OCI-LY7 (cell line): ENCODE results near the gene TWNK. TPM values are rescaled to one million over a fixed set of nuclear protein-coding genes. Genes with fewer than 3 reads are reported as not detected.

Source experiments
- BruUV-seq: library from RNA; stranded (reverse); fragments of 400-500 nt; replicated peaks from 2 replicates; lab custom pipeline; 2021; lab: Mats Ljungman, UMichigan
- CTCF ChIA-PET: fragments of 300-600 bp; sonication (Branson Sonifier 250); formaldehyde crosslinking; loops from one replicate; lab custom pipeline; 2022; ENCODE audit warnings: antibody characterized with exemption; ENCODE audit not compliant: unreplicated experiment; lab: Charles Lee
- POLR2A ChIA-PET: fragments of 300-600 bp; sonication (Branson Sonifier 250); formaldehyde crosslinking; loops from one replicate; lab custom pipeline; 2022; ENCODE audit warnings: antibody characterized with exemption; lab: Charles Lee
- DNase-seq: peaks from one replicate; pipeline ENCODE4 v3.0.0-alpha.2; 2015; ENCODE audit warnings: low spot score
- H2AFZ ChIP-seq: fragments of 200-600 bp; sonication (generic), shearing (Covaris generic); 2 replicates; pipeline ENCODE4 v1.6.1; 2014; ENCODE audit warnings: mild to moderate bottlenecking, antibody characterized with exemption, low read length, moderate library complexity
- H3K27ac ChIP-seq: fragments of 200-600 bp; sonication (generic); 2 replicates; pipeline ENCODE4 v1.5.1; 2014; ENCODE audit warnings: mixed run types, low read depth, mild to moderate bottlenecking, moderate library complexity, low read length, inconsistent platforms; ENCODE audit not compliant: poor library complexity, severe bottlenecking
- H3K36me3 ChIP-seq: fragments of 200-600 bp; sonication (generic); 2 replicates; pipeline ENCODE4 v1.6.1; 2014; ENCODE audit warnings: mild to moderate bottlenecking, antibody characterized with exemption, low read length, moderate library complexity, mixed read lengths; ENCODE audit not compliant: insufficient read depth
- H3K4me1 ChIP-seq: fragments of 200-600 bp; sonication (generic); 2 replicates; pipeline ENCODE4 v1.5.1; 2014; ENCODE audit warnings: mild to moderate bottlenecking, low read length; ENCODE audit not compliant: insufficient read depth, poor library complexity, severe bottlenecking
- H3K4me2 ChIP-seq: fragments of 200-600 bp; sonication (generic); 2 replicates; pipeline ENCODE4 v1.6.1; 2014; ENCODE audit warnings: mild to moderate bottlenecking, low read length
- H3K4me3 ChIP-seq: fragments of 200-600 bp; sonication (generic); 2 replicates; pipeline ENCODE4 v1.5.1; 2014; ENCODE audit warnings: mild to moderate bottlenecking, low read depth, low read length; ENCODE audit not compliant: poor library complexity, severe bottlenecking
- H3K79me2 ChIP-seq: fragments of 200-600 bp; sonication (generic); 2 replicates; pipeline ENCODE4 v1.6.1; 2016; ENCODE audit warnings: low read depth, mild to moderate bottlenecking, low read length, moderate library complexity, mixed read lengths; ENCODE audit not compliant: insufficient read depth
- H3K9me2 ChIP-seq: fragments of 200-600 bp; sonication (generic); 2 replicates; pipeline ENCODE4 v1.6.1; 2016; ENCODE audit warnings: mild to moderate bottlenecking, low read length, mixed read lengths; ENCODE audit not compliant: insufficient read depth
- H3K9me3 ChIP-seq: fragments of 200-600 bp; sonication (generic); 2 replicates; pipeline ENCODE4 v1.6.1; 2014; ENCODE audit warnings: mild to moderate bottlenecking, mixed run types, low read length, mixed read lengths
- H4K20me1 ChIP-seq: fragments of 200-600 bp; sonication (generic); 2 replicates; pipeline ENCODE4 v1.6.1; 2014; ENCODE audit warnings: mild to moderate bottlenecking, antibody characterized with exemption, low read length, moderate library complexity, mixed read lengths; ENCODE audit not compliant: insufficient read depth
- EZH2phosphoT487 ChIP-seq: fragments of 200-600 bp; sonication (generic); IDR thresholded peaks from 2 replicates; pipeline ENCODE4 v1.6.1; 2018; ENCODE audit warnings: low read depth, borderline replicate concordance, mild to moderate bottlenecking, mixed run types, antibody characterized with exemption, low read length, moderate library complexity, mixed read lengths
- intact Hi-C: fragments of 100-400 bp; cut with micrococcal nuclease; formaldehyde crosslinking; loops from one replicate; pipeline ENCODE4 v1.10.0; 2022; ENCODE audit not compliant: unreplicated experiment
- total RNA-seq, 2 experiments: library from RNA; depleted of rRNA in 1 of 2; stranded (reverse); fragments of >200 nt in 1 of 2; shearing (Covaris generic) in 1 of 2; gene quantifications; 2 replicates each; pipeline ENCODE4 v1.2.3, GENCODE V29; 2014 to 2022
- TF ChIP-seq, protein P1 (sequence below): fragments of 200-600 bp; sonication (generic); conservative IDR thresholded peaks from 2 replicates; pipeline ENCODE4 v1.5.1; 2014; ENCODE audit warnings: mild to moderate bottlenecking, antibody characterized with exemption, low read length, moderate library complexity, mixed read lengths

The TWNK gene
- total RNA-seq, 2 experiments from 2014 or later, result 15.8 to 21.7 TPM

DNA sequence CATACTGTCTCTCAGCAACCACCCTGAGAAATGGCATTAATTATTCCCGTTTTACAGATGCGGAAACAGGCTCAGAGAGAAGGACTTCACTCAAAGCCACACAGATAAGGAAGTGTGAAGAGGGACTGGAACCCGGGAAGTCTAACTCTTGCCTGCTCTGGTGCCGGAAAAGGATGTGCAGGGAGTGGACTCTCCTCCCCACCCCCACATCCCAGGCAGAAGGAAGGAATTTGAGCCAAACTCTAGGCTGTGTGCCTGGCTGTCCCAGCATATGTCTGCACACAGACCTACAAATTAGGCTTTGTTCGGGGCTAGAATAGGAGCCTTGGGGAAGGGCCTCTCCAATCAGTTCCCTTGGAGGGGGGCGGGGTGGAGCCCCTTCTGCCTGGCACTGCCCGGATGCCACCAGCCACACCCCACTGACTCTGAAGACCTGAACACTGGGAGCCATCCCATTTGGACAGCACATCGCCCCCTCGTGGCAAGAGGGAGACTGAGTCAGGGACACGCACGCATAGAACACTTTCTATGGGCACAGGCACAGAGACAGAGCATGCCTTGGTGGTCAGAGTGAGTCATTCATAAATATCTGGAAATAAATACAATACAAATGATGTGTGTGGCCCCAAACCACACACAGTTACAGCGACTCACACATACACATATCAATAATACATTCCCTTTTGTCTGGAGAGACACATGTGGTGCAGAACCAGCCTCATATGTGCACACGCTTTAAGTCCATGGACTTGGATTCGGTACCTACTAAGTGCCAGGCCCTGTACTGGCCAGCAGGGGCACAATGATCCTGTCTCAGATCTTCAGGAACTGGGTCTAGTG lies 25.4 kb downstream of the TWNK start:
- no peaks in the 10 kb centered on the region for H3K9me3 ChIP-seq
- no peak overlapping the region for H2AFZ ChIP-seq
- ChIA-PET POLR2A (no interaction called here), CTCF (no interaction called here)
- no peak for TF ChIP-seq EZH2phosphoT487
- TF ChIP-seq, protein P1, sequence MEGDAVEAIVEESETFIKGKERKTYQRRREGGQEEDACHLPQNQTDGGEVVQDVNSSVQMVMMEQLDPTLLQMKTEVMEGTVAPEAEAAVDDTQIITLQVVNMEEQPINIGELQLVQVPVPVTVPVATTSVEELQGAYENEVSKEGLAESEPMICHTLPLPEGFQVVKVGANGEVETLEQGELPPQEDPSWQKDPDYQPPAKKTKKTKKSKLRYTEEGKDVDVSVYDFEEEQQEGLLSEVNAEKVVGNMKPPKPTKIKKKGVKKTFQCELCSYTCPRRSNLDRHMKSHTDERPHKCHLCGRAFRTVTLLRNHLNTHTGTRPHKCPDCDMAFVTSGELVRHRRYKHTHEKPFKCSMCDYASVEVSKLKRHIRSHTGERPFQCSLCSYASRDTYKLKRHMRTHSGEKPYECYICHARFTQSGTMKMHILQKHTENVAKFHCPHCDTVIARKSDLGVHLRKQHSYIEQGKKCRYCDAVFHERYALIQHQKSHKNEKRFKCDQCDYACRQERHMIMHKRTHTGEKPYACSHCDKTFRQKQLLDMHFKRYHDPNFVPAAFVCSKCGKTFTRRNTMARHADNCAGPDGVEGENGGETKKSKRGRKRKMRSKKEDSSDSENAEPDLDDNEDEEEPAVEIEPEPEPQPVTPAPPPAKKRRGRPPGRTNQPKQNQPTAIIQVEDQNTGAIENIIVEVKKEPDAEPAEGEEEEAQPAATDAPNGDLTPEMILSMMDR, result peak; percentile 93
- H3K4me2 ChIP-seq, result no peak overlapping the region
- H3K4me1 ChIP-seq, result no peaks in the 10 kb centered on the region
- BruUV-seq, result no TSS peak
- H3K27ac ChIP-seq, result no peak overlapping the region
- DNase-seq, result peak; percentile 79
- H3K4me3 ChIP-seq, result no peak overlapping the region
- H3K9me2 ChIP-seq, result no peaks in the 10 kb centered on the region
- H4K20me1 ChIP-seq, result no peaks in the 10 kb centered on the region
- no peaks in the 10 kb centered on the region for H3K79me2 ChIP-seq
- no peaks in the 10 kb centered on the region for H3K36me3 ChIP-seq
- intact Hi-C loops, result loop anchor here (5.0 kb wide), 1 partner anchor 1180 kb away; no protein-coding TSS in a partner anchor

DNA sequence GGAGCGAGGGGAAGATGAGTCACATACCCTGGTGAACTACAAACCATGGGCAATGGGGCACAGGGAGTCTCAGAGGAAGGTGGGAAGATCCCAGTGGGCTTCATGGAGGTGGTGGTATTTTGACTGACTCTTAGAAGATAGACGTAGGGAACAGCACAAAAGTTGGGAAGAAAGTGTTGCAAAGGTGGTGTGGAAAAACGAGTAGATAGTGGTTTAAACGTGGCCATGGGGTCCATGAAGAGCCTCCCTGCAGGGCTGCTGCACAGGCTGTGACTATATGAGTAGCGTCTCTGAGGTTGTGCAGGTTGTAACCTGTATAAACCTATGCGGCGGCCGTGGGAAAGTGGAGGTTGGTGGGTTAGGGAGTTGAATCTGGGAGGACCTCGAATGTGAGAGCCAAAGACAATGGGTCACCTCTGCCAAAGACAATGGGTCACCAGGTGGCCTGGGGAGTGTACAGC lies 26.1 kb downstream of the TWNK start:
- CTCF ChIA-PET, result interaction anchor here (0.6 kb wide), 1 partner anchor 33 kb away, joined by 4 read pairs; no protein-coding TSS in a partner anchor
- POLR2A ChIA-PET, result interaction anchor here (0.6 kb wide), 1 partner anchor 13 kb away, joined by 3 read pairs; no protein-coding TSS in a partner anchor
- no peaks in the 10 kb centered on the region for H4K20me1 ChIP-seq
- TF ChIP-seq, protein P1, result no peak
- no peak for TF ChIP-seq EZH2phosphoT487
- H3K9me2 ChIP-seq, result no peaks in the 10 kb centered on the region
- no peak overlapping the region for H3K4me3 ChIP-seq
- H3K4me2 ChIP-seq, result no peak overlapping the region
- BruUV-seq, result no TSS peak
- DNase-seq, result no peak
- H2AFZ ChIP-seq, result no peak overlapping the region
- intact Hi-C loops, result loop anchor here (5.0 kb wide), 1 partner anchor 1181 kb away; no protein-coding TSS in a partner anchor
- H3K4me1 ChIP-seq, result peaks cover 6% of the 10 kb centered on the region
- H3K36me3 ChIP-seq, result no peaks in the 10 kb centered on the region
- no peaks in the 10 kb centered on the region for H3K9me3 ChIP-seq
- no peak overlapping the region for H3K27ac ChIP-seq
- H3K79me2 ChIP-seq, result no peaks in the 10 kb centered on the region
